WTC11 (cell line): ENCODE data around the gene FAM72A.

Source experiments
- CREM ChIP-seq: sonication (generic); formaldehyde crosslinking; IDR thresholded peaks from 2 replicates; pipeline ENCODE4 v1.8.1; 2022; ENCODE audit warnings: mild to moderate bottlenecking, missing genetic modification reagents, moderate library complexity
- CTCF ChIP-seq: fragments of 200-600 bp; IDR thresholded peaks from 2 replicates; pipeline ENCODE4 v1.8.0; 2022; ENCODE audit warnings: antibody characterized with exemption
- NFE2L1 ChIP-seq: sonication (generic); formaldehyde crosslinking; IDR thresholded peaks from 2 replicates; pipeline ENCODE4 v1.8.1; 2023; ENCODE audit warnings: missing genetic modification reagents
- ZMAT4 ChIP-seq: fragments of 250-450 bp; sonication (Bioruptor Pico); IDR thresholded peaks from 2 replicates; pipeline ENCODE4 v1.9.0; 2021; ENCODE audit warnings: mild to moderate bottlenecking
- ZNF263 ChIP-seq: sonication (generic); formaldehyde crosslinking; IDR thresholded peaks from 2 replicates; pipeline ENCODE4 v1.8.1; 2022; ENCODE audit warnings: low read depth, mild to moderate bottlenecking, moderate library complexity, missing genetic modification reagents

GRCh38 chr1:206136241-206136640 lies 66.4 kb downstream of the FAM72A start:
- TF ChIP-seq CTCF = no peak
- TF ChIP-seq CREM (CRISPR knock-in tag) = no peak
- TF ChIP-seq NFE2L1 (CRISPR knock-in tag) = no peak
- no peak for TF ChIP-seq ZNF263 (CRISPR knock-in tag)
- no peak for TF ChIP-seq ZMAT4 (CRISPR knock-in tag)
